BLaER1 treated with 17β-estradiol and CSF1 and Interleukin-3, amounts not matched to agents 10 nM and 100 nM (cell line): ENCODE data around the gene ADRM1.
A peak's percentile ranks its signal among the peaks of the same experiment; 100 is the strongest.

Experiments used
- H3K27ac ChIP-seq, 11 experiments: shearing (Covaris generic); formaldehyde crosslinking; 2 replicates each; pipeline ENCODE4 v1.8.1; 2022
- H3K27me3 ChIP-seq, 11 experiments: shearing (Covaris generic); formaldehyde crosslinking; 2 replicates each; pipeline ENCODE4 v1.8.1; 2022
- H3K36me3 ChIP-seq, 11 experiments: shearing (Covaris generic); formaldehyde crosslinking; 2 replicates each; pipeline ENCODE4 v1.8.1; 2022
- H3K4me1 ChIP-seq, 10 experiments: shearing (Covaris generic); formaldehyde crosslinking; 2 replicates each; pipeline ENCODE4 v1.8.1; 2022
- H3K4me2 ChIP-seq, 11 experiments: shearing (Covaris generic); formaldehyde crosslinking; 2 replicates each; pipeline ENCODE4 v1.8.1; 2022
- H3K4me3 ChIP-seq, 10 experiments: shearing (Covaris generic); formaldehyde crosslinking; 2 replicates each; pipeline ENCODE4 v1.8.1; 2022
- H3K9ac ChIP-seq, 11 experiments: shearing (Covaris generic); formaldehyde crosslinking; 2 replicates each; pipeline ENCODE4 v1.8.1; 2022
- H3K9me3 ChIP-seq, 11 experiments: shearing (Covaris generic); formaldehyde crosslinking; replicated peaks in 1 of 11; 2 replicates each; pipeline ENCODE4 v1.8.1; 2022
- H4K20me1 ChIP-seq, 11 experiments: shearing (Covaris generic); formaldehyde crosslinking; 2 replicates each; pipeline ENCODE4 v1.8.1; 2022
- Cebpa-rat ChIP-seq, 11 experiments: shearing (Covaris generic); IDR thresholded peaks; 2 replicates each; pipeline ENCODE4 v1.8.1; 2022

The ADRM1 gene

DNA sequence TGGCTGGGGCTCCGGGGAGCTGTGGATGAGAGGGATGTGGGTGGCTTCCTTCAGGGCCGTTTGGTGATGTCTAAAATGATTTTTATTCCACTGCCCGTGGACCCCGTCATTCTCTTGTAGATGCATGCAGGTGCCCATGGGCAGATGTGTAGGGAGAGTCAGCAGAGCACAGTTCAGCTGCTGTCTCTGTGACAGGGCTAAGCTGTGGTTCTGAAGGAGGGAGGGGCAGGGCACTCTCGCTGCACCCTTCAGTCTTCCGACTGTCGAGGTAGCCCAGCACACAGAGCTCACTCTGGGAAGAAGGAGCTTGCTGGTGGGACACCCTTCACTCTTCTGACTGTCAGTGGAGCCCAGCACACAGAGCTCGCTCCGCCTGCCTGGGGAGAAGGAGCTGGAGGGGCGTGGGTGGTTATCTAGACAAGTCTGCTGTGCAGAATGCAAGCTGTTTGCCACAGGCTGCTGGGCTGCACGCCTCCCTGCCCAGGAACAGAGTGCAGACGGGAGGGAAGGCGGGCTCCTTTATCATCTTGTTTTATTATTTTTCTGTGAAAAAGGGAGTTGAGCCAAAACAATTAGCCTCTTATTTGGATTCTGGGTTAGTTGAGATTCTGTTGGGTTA is 28.4 kb upstream of the ADRM1 start:
- Histone ChIP-seq H3K4me3 (no peak overlapping the region), H4K20me1 (peaks cover 11 to 63% (median 51%) of the 10 kb centered on the region in 11 experiments; a peak in 19 of 22 replicates), H3K27me3 (no peaks in the 10 kb centered on the region), H3K4me1 (peaks cover 21 to 37% (median 29%) of the 10 kb centered on the region in 10 experiments), H3K27ac (no peak overlapping the region), H3K9me3 (no peaks in the 10 kb centered on the region), H3K36me3 (peaks cover 16 to 77% (median 37%) of the 10 kb centered on the region in 11 experiments), H3K4me2 (peak overlapping the region; percentile 51 to 79 (median 64)), H3K9ac (peak overlapping the region in 5 of 11 experiments; percentile 5 to 43 (median 25); a peak in 4 of 22 replicates)
- no peak for TF ChIP-seq Cebpa-rat (IDR thresholded peaks at IDR 0.05)

DNA sequence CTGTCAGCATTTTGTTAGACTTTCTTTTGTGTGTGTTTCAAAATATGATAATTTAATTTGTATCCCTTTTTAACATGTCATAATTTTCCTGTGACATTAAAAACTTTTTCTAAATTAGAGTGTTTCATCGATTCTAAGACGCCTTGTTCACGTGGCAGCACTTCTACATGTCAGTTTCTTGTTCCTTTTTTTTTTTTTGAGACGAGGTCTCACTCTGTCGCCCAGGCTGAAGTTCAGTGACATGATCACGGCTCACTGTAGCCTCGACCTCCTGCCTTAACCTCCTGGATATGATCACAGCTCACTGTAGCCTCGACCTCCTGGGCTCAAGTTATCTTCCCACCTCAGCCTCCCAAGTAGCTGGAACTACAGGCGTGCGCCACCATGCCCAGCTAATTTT is 27.6 kb upstream of the ADRM1 start:
- H3K27me3 ChIP-seq, result no peaks in the 10 kb centered on the region
- peaks cover 21 to 37% (median 29%) of the 10 kb centered on the region in 10 experiments for H3K4me1 ChIP-seq
- no peak overlapping the region for H3K4me3 ChIP-seq
- peaks cover 24 to 79% (median 44%) of the 10 kb centered on the region in 11 experiments for H3K36me3 ChIP-seq
- TF ChIP-seq Cebpa-rat (IDR thresholded peaks at IDR 0.05), result no peak
- H3K4me2 ChIP-seq, result peak overlapping the region; percentile 51 to 79 (median 64); a peak in 21 of 22 replicates
- no peak overlapping the region for H3K9ac ChIP-seq
- no peaks in the 10 kb centered on the region for H3K9me3 ChIP-seq
- peaks cover 11 to 59% (median 45%) of the 10 kb centered on the region in 11 experiments; a peak in 19 of 22 replicates for H4K20me1 ChIP-seq
- H3K27ac ChIP-seq, result no peak overlapping the region

DNA sequence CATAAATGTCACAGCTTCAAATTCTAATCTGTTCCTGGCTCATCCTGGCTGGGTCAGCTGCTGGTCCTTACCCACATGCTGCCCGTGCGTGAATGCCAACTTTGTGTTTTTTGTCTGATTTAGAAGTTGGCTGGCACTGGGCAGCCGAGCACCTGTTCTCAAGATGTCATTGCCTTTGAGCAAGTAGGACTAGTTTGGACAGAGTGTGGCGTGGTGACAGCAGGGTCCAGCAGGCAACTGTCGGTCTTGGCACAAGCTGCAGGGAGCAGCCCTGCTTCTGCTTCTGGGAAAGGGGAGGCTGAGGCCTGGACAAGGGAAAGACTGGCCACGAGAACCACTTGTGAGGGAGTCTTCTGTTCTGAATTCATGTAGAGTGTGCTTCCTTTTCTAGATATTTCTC is 26.4 kb upstream of the ADRM1 start:
- H3K36me3 ChIP-seq, result peaks cover 36 to 85% (median 56%) of the 10 kb centered on the region in 11 experiments

DNA sequence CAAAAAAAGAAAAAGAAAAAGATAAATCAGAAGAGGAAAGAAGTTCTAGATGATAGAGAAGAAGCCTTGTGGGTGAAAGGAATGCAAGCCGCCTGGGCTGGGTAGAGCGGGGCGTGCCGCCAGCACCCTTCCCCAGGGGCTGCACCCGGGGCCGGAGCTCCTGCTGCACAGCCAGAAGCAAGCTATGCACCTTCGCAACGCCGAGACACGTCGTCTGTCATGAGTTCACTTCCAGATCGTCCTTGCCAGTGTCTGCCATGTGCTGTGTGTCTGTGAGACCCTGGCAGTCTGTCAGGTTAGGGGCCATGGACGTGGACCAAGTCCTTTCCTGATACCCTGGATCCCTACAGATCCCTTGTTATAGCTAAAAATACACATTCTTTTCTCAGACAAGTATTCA is 25.5 kb upstream of the ADRM1 start:
- Histone ChIP-seq H3K27ac (no peak overlapping the region), H4K20me1 (peaks cover 11 to 53% (median 33%) of the 10 kb centered on the region in 11 experiments; a peak in 19 of 22 replicates), H3K27me3 (no peaks in the 10 kb centered on the region), H3K9ac (no peak overlapping the region), H3K36me3 (peaks cover 39 to 85% (median 58%) of the 10 kb centered on the region in 11 experiments), H3K9me3 (no peaks in the 10 kb centered on the region), H3K4me2 (peak overlapping the region in 4 of 11 experiments; percentile 1 to 37 (median 17); a peak in 3 of 22 replicates), H3K4me3 (no peak overlapping the region), H3K4me1 (peaks cover 21 to 37% (median 29%) of the 10 kb centered on the region in 10 experiments)
- no peak for TF ChIP-seq Cebpa-rat (IDR thresholded peaks at IDR 0.05)

More for the DNA sequence above, 26.4 kb upstream of the ADRM1 start:
- no peaks in the 10 kb centered on the region for H3K9me3 ChIP-seq
- no peak overlapping the region for H3K4me3 ChIP-seq
- 0 out of 22 replicates have a peak overlapping the region, but pooled peaks of 1 of the 11 experiments have one; percentile 7 for H3K4me2 ChIP-seq
- no peaks in the 10 kb centered on the region for H3K27me3 ChIP-seq
- H3K4me1 ChIP-seq, result peaks cover 21 to 37% (median 29%) of the 10 kb centered on the region in 10 experiments
- no peak overlapping the region for H3K9ac ChIP-seq
- no peak for TF ChIP-seq Cebpa-rat (IDR thresholded peaks at IDR 0.05)
- peaks cover 11 to 58% (median 41%) of the 10 kb centered on the region in 11 experiments; a peak in 19 of 22 replicates for H4K20me1 ChIP-seq
- no peak overlapping the region for H3K27ac ChIP-seq

DNA sequence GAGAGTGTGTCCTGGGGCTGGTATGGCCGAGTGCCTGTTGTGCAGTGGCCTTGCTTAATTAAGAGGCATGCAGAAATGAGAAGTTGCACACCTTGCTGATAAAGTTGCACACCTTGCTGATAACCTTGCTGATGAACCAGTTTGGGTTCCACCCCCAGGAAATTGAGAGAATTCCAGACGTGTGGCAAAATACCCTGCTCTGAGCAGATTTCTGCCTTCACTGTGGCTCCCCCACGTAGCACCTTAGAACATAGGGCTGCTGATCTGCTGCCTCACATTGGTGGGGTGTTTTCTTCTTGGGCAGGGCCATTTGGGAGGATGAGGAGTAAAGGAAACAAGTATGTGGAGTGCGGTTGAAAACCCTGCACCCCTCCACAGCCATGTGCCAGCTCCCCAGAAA is 22.5 kb upstream of the ADRM1 start:
- Histone ChIP-seq H3K9ac (no peak overlapping the region), H3K4me1 (peaks cover 7 to 29% (median 19%) of the 10 kb centered on the region in 10 experiments), H3K27ac (no peak overlapping the region), H3K27me3 (peaks cover 0 to 5% (median 0%) of the 10 kb centered on the region in 11 experiments; a peak in 1 of 22 replicates), H3K4me3 (no peak overlapping the region), H4K20me1 (peaks cover 0 to 34% (median 16%) of the 10 kb centered on the region in 11 experiments; a peak in 13 of 22 replicates), H3K4me2 (no peak overlapping the region), H3K9me3 (no peaks in the 10 kb centered on the region), H3K36me3 (peaks cover 44 to 97% (median 64%) of the 10 kb centered on the region in 11 experiments)
- TF ChIP-seq Cebpa-rat (IDR thresholded peaks at IDR 0.05), result no peak

DNA sequence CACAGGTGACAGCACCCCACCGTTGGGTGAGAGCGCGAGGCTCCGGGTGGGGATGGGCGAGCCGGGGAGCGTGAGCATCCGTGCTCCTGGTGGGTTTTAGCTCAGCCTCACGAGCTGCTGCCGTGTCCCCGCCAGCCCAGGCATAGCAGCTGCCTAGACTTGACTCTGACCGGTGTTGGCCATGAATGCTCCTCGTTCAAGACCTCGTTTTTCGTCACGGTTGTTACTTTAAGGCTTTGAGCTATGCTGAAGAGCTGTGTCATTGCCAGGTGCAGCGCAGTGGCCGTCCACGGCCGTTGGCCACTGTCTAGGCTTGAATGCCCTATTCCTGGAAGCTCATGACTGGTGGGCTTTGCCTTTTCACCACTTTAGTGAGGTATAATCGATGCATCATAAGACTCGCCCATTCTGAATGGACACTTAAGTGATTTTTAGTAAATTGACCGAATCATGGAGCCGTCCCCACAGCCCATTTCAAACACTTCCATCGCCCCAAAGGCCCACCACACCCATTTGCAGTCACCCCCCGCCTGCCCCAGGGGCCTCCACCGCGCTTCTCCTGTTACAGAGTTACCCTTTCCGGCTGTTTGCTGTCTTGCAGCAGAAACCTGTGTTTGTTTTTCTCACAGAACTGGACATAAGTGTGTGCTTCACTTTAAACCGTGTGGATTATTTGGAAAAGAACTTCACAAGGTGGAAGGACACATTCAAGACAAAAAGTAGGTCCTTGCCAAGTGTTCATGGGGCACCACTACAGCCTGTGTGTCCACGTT is 21.4 kb upstream of the ADRM1 start:
- Histone ChIP-seq H4K20me1 (peaks cover 0 to 34% (median 10%) of the 10 kb centered on the region in 11 experiments; a peak in 13 of 22 replicates), H3K4me2 (no peak overlapping the region), H3K36me3 (peaks cover 46 to 97% (median 64%) of the 10 kb centered on the region in 11 experiments), H3K27ac (no peak overlapping the region), H3K27me3 (peaks cover 0 to 12% (median 0%) of the 10 kb centered on the region in 11 experiments; a peak in 1 of 22 replicates), H3K4me3 (no peak overlapping the region), H3K9ac (no peak overlapping the region), H3K4me1 (peaks cover 14 to 33% (median 23%) of the 10 kb centered on the region in 10 experiments), H3K9me3 (no peaks in the 10 kb centered on the region)
- TF ChIP-seq Cebpa-rat (IDR thresholded peaks at IDR 0.05), result no peak

DNA sequence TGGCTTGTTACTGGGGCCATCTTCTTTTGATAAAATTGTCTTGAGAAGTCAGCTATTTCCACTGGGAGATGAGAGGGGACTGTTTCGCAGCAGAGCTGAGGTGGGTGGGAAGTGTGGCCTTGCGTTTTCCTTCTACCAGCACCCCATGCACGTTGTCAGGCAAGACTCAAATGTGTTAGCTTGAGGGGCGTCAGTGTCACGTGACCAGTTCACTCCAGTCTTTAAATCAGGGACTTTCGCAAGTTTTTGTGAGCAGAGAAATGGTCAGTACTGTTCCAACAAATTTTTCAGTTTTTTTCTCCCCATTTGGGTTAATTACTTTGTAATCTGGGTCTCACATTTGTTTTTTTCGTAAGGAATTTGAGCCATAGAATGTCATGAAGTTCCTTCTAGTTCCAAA is 20.7 kb upstream of the ADRM1 start:
- H3K36me3 ChIP-seq, result peaks cover 51 to 96% (median 68%) of the 10 kb centered on the region in 11 experiments
- no peak overlapping the region for H3K27ac ChIP-seq
- H3K9me3 ChIP-seq, result no peaks in the 10 kb centered on the region
- H3K27me3 ChIP-seq, result peaks cover 0 to 12% (median 0%) of the 10 kb centered on the region in 11 experiments; a peak in 1 of 22 replicates
- no peak for TF ChIP-seq Cebpa-rat (IDR thresholded peaks at IDR 0.05)
- H3K9ac ChIP-seq, result no peak overlapping the region
- H3K4me2 ChIP-seq, result no peak overlapping the region
- H3K4me3 ChIP-seq, result no peak overlapping the region
- H3K4me1 ChIP-seq, result peaks cover 14 to 31% (median 22%) of the 10 kb centered on the region in 10 experiments
- peaks cover 0 to 33% (median 6%) of the 10 kb centered on the region in 11 experiments; a peak in 12 of 22 replicates for H4K20me1 ChIP-seq

DNA sequence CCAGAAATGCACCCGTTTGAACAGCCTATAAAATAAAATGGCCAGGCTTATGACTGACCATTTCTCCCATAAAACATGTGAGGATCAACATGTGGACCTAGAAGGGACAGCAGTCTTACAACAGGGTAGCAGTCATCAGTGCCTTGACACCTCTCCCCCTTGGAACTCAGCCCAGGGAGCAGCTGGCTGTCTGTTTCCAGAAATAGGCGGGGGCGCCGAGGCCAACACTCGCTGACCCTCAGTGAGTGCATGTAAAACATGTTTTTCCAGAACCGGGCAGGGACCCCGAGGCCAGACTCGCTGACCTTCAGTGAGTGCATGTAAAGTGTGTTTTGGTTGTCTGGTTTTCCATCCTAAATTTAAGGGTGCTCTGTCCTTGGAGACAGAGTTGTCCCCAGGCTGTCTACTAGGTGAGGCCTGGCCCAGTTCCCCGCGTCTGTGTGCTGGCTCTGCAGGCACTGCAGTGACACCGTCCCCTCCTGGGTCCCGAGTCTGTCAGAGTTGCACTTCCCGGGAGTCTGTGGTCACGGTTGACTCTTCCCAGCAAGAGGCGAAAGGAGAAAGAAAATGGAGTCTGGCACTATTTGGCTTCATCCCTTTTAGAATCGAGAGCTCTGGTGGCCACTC is 19.8 kb upstream of the ADRM1 start:
- Histone ChIP-seq H3K36me3 (peaks cover 51 to 94% (median 67%) of the 10 kb centered on the region in 11 experiments), H3K4me1 (peaks cover 14 to 27% (median 20%) of the 10 kb centered on the region in 10 experiments)
- TF ChIP-seq Cebpa-rat (IDR thresholded peaks at IDR 0.05), result no peak

More for the DNA sequence above, 19.8 kb upstream of the ADRM1 start:
- no peak overlapping the region for H3K9ac ChIP-seq
- no peak overlapping the region for H3K4me3 ChIP-seq
- H3K27ac ChIP-seq, result no peak overlapping the region
- H3K4me2 ChIP-seq, result no peak overlapping the region
- H3K27me3 ChIP-seq, result peaks cover 0 to 12% (median 0%) of the 10 kb centered on the region in 11 experiments; a peak in 1 of 22 replicates
- peaks cover 0 to 29% (median 6%) of the 10 kb centered on the region in 11 experiments; a peak in 9 of 22 replicates for H4K20me1 ChIP-seq
- H3K9me3 ChIP-seq, result no peaks in the 10 kb centered on the region
